Panc1 (cell line): ENCODE measurements around the gene PELI1. TPM values are rescaled to one million over a fixed set of nuclear protein-coding genes. Genes with fewer than 3 reads are reported as not detected.

Source experiments
- ATAC-seq: fragments of 200-7000 bp; cut with Tn5 transposase; 2 replicates; pipeline ENCODE4 v1.9.1; 2020; ENCODE audit warnings: mild to moderate bottlenecking, moderate library complexity
- BruUV-seq: library from RNA; stranded (reverse); fragments of 400-500 nt; replicated peaks from 2 replicates; lab custom pipeline; 2021; lab: Mats Ljungman, UMichigan
- CTCF ChIA-PET: fragments of 300-600 bp; sonication (Branson Sonifier 250); formaldehyde crosslinking; loops from one replicate; lab custom pipeline; 2022; ENCODE audit warnings: antibody characterized with exemption; lab: Charles Lee
- POLR2A ChIA-PET: fragments of 300-600 bp; sonication (Branson Sonifier 250); formaldehyde crosslinking; loops from one replicate; lab custom pipeline; 2022; ENCODE audit warnings: antibody characterized with exemption; lab: Charles Lee
- DNase-seq: peaks from one replicate; pipeline ENCODE4 v3.0.0-alpha.2; 2010; ENCODE audit warnings: low read depth, low spot score
- H3K27ac ChIP-seq: 2 replicates; pipeline ENCODE4 v1.5.1; 2011; ENCODE audit warnings: mild to moderate bottlenecking, low read length, inconsistent platforms
- H3K27me3 ChIP-seq: fragments of 200-500 bp; sonication (Bioruptor generic); 2 replicates; pipeline ENCODE4 v1.6.0; 2014; ENCODE audit warnings: low read length, inconsistent platforms; ENCODE audit not compliant: control insufficient read depth, insufficient read depth
- H3K36me3 ChIP-seq: fragments of 200-500 bp; sonication (Bioruptor generic); 2 replicates; pipeline ENCODE4 v1.5.1; 2014; ENCODE audit warnings: inconsistent platforms, mild to moderate bottlenecking, low read length, moderate library complexity; ENCODE audit not compliant: control insufficient read depth, insufficient read depth
- H3K4me1 ChIP-seq: 2 replicates; pipeline ENCODE4 v1.5.1; 2011; ENCODE audit warnings: inconsistent platforms, mild to moderate bottlenecking, low read length, moderate library complexity; ENCODE audit not compliant: control insufficient read depth, insufficient read depth
- H3K4me3 ChIP-seq, 2 experiments: 2 replicates each; pipeline ENCODE4 v1.5.1; 2011 to 2012; ENCODE audit warnings: low read depth in 2 of 2, low read length in 2 of 2, mild to moderate bottlenecking in 2 of 2, inconsistent platforms in 1 of 2, moderate library complexity in 1 of 2
- H3K9me3 ChIP-seq: fragments of 200-500 bp; sonication (Bioruptor generic); 2 replicates; pipeline ENCODE4 v1.5.1; 2014; ENCODE audit warnings: low read depth, mild to moderate bottlenecking, inconsistent platforms, low read length, moderate library complexity; ENCODE audit not compliant: control insufficient read depth, insufficient read depth
- POLR2AphosphoS5 ChIP-seq: IDR thresholded peaks from 2 replicates; pipeline ENCODE4 v1.6.1; 2012; ENCODE audit warnings: mild to moderate bottlenecking, low read depth, low read length, moderate library complexity
- SIN3A ChIP-seq: IDR thresholded peaks from 2 replicates; pipeline ENCODE4 v1.6.1; 2012; ENCODE audit warnings: low read depth, mild to moderate bottlenecking, low read length, moderate library complexity, borderline replicate concordance; ENCODE audit not compliant: insufficient read depth
- TCF7L2 ChIP-seq: IDR thresholded peaks from 2 replicates; pipeline ENCODE4 v1.6.1; 2011; ENCODE audit warnings: mild to moderate bottlenecking, low read depth, low read length, inconsistent platforms
- in situ Hi-C: cut with HindIII; loops from 2 replicates; pipeline ENCODE4 v1.10.0; 2016; ENCODE audit warnings: low sequenced_read_pairs, low pct_unique_long_range_greater_than_20kb
- intact Hi-C: fragments of 100-400 bp; cut with micrococcal nuclease; formaldehyde crosslinking; loops from one replicate; pipeline ENCODE4 v1.10.0; 2022; ENCODE audit not compliant: unreplicated experiment
- total RNA-seq: library from RNA; stranded (reverse); gene quantifications from one replicate; pipeline ENCODE4 v1.2.1, GENCODE V29; 2021; ENCODE audit not compliant: unreplicated experiment
- TF ChIP-seq, protein P1 (sequence below): fragments of 450-650 bp; IDR thresholded peaks from 2 replicates; pipeline ENCODE4 v1.5.1; 2017; ENCODE audit warnings: mild to moderate bottlenecking
- TF ChIP-seq, protein P2 (sequence below), 2 experiments: IDR thresholded peaks; 2 replicates each; pipeline ENCODE4 v1.6.1; 2011 to 2012; ENCODE audit warnings: low read depth in 2 of 2, control low read depth in 1 of 2, low read length in 1 of 2, mild to moderate bottlenecking in 1 of 2, moderate library complexity in 1 of 2; ENCODE audit not compliant: insufficient read depth in 1 of 2

The PELI1 gene
- total RNA-seq, 1 experiment from 2014 or later: 6.7 TPM

DNA sequence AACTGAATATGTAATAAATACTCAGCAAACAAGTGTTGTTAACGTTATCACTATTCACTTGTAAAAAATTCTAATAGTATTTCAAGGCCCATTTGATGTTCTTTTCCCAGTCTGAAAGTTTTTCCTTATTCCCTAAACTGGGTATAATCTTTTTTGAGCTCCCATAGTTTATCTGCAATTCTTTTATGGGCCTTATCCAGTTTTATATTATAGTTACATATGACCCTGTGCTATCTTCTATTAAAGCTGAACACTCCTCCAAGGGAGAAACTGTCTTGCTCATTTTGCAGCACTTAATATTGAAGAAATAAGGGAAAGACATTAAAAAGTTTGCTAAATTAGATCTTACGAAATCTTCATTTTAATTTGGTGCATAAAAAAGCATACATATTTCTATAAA lies 13.9 kb downstream of the PELI1 start:
- TF ChIP-seq TCF7L2 (no peak), POLR2AphosphoS5 (no peak), SIN3A (no peak)
- TF ChIP-seq, protein P1, sequence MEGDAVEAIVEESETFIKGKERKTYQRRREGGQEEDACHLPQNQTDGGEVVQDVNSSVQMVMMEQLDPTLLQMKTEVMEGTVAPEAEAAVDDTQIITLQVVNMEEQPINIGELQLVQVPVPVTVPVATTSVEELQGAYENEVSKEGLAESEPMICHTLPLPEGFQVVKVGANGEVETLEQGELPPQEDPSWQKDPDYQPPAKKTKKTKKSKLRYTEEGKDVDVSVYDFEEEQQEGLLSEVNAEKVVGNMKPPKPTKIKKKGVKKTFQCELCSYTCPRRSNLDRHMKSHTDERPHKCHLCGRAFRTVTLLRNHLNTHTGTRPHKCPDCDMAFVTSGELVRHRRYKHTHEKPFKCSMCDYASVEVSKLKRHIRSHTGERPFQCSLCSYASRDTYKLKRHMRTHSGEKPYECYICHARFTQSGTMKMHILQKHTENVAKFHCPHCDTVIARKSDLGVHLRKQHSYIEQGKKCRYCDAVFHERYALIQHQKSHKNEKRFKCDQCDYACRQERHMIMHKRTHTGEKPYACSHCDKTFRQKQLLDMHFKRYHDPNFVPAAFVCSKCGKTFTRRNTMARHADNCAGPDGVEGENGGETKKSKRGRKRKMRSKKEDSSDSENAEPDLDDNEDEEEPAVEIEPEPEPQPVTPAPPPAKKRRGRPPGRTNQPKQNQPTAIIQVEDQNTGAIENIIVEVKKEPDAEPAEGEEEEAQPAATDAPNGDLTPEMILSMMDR: no peak
- TF ChIP-seq, protein P2, sequence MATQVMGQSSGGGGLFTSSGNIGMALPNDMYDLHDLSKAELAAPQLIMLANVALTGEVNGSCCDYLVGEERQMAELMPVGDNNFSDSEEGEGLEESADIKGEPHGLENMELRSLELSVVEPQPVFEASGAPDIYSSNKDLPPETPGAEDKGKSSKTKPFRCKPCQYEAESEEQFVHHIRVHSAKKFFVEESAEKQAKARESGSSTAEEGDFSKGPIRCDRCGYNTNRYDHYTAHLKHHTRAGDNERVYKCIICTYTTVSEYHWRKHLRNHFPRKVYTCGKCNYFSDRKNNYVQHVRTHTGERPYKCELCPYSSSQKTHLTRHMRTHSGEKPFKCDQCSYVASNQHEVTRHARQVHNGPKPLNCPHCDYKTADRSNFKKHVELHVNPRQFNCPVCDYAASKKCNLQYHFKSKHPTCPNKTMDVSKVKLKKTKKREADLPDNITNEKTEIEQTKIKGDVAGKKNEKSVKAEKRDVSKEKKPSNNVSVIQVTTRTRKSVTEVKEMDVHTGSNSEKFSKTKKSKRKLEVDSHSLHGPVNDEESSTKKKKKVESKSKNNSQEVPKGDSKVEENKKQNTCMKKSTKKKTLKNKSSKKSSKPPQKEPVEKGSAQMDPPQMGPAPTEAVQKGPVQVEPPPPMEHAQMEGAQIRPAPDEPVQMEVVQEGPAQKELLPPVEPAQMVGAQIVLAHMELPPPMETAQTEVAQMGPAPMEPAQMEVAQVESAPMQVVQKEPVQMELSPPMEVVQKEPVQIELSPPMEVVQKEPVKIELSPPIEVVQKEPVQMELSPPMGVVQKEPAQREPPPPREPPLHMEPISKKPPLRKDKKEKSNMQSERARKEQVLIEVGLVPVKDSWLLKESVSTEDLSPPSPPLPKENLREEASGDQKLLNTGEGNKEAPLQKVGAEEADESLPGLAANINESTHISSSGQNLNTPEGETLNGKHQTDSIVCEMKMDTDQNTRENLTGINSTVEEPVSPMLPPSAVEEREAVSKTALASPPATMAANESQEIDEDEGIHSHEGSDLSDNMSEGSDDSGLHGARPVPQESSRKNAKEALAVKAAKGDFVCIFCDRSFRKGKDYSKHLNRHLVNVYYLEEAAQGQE (IDR thresholded peaks at IDR 0.05; ENCODE audit: insufficient read depth in 1 of 2, low read depth in 2 of 2, low read length in 1 of 2): no peak
- no peaks in the 10 kb centered on the region for H3K4me1 ChIP-seq
- intact Hi-C loops (no loop called here), in situ Hi-C loops (no loop called here)
- ChIA-PET CTCF (no interaction called here), POLR2A (no interaction called here)
- ATAC-seq (no peak), DNase-seq (no peak)
- BruUV-seq: no TSS peak
- no peak overlapping the region for H3K4me3 ChIP-seq
- H3K9me3 ChIP-seq: no peaks in the 10 kb centered on the region
- H3K27ac ChIP-seq: no peak overlapping the region
- no peaks in the 10 kb centered on the region for H3K36me3 ChIP-seq
- H3K27me3 ChIP-seq: no peaks in the 10 kb centered on the region

DNA sequence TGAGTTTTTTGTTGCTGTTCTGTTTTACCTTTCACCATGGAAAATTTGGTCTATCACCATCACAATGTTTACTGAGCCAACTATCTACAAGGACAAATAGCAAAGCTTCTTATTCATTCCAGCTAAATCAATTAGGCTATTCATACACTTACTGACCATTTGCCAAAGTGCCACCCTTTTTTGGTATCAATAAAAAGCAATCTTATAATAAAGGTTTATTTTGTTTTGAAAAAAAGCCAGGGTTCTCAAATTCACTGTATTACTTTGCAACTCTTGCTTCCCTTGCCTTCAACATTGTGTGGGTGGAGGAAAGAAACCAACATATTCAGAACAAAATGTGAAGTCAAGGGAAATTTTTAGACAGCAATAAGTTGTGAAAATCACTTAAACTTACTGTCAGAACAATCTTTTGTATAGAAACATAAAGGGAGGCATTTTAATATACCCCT lies 15.3 kb downstream of the PELI1 start:
- no peaks in the 10 kb centered on the region for H3K4me1 ChIP-seq
- no peak overlapping the region for H3K4me3 ChIP-seq
- no peaks in the 10 kb centered on the region for H3K9me3 ChIP-seq
- H3K27me3 ChIP-seq: no peaks in the 10 kb centered on the region
- ATAC-seq (no peak), DNase-seq (no peak)
- intact Hi-C loops: no loop called here
- no peak overlapping the region for H3K27ac ChIP-seq
- BruUV-seq: no TSS peak
- TF ChIP-seq SIN3A (no peak), POLR2AphosphoS5 (no peak), TCF7L2 (no peak)
- TF ChIP-seq, protein P1: no peak
- TF ChIP-seq, protein P2 (IDR thresholded peaks at IDR 0.05; ENCODE audit: insufficient read depth in 1 of 2, low read depth in 2 of 2, low read length in 1 of 2): no peak
- CTCF ChIA-PET: no interaction called here
- H3K36me3 ChIP-seq: no peaks in the 10 kb centered on the region
- in situ Hi-C loops: no loop called here
- POLR2A ChIA-PET: no interaction called here
